Cardiac muscle cell (in vitro differentiated cells and primary cell): ENCODE results near the gene FBXL19. TPM values are rescaled to one million over a fixed set of nuclear protein-coding genes. Genes with fewer than 3 reads are reported as not detected.

Experiments
- DNase-seq, 2 donors: peaks; one replicate each; pipeline versions ENCODE4 v3.0.0 to v3.0.0-alpha.2; 2010 to 2017; ENCODE audit warnings: low read depth in 1 of 2, low spot score in 1 of 2
- H3K27ac ChIP-seq: fragments of 200-600 bp; sonication (generic); 2 replicates; pipeline ENCODE4 v1.5.1; 2016
- H3K27me3 ChIP-seq: fragments of 200-600 bp; sonication (generic); 2 replicates; pipeline ENCODE4 v1.6.0; 2016; ENCODE audit warnings: control low read depth
- H3K36me3 ChIP-seq: fragments of 200-600 bp; sonication (generic); 2 replicates; pipeline ENCODE4 v1.5.1; 2016; ENCODE audit warnings: control low read depth
- H3K4me1 ChIP-seq: fragments of 200-600 bp; sonication (generic); 2 replicates; pipeline ENCODE4 v1.8.1; 2017; ENCODE audit warnings: low read depth, mild to moderate bottlenecking, mixed run types
- H3K4me3 ChIP-seq: fragments of 200-600 bp; sonication (generic); 2 replicates; pipeline ENCODE4 v1.5.1; 2016; ENCODE audit warnings: mild to moderate bottlenecking
- H3K9me3 ChIP-seq: fragments of 200-600 bp; sonication (generic); 2 replicates; pipeline ENCODE4 v1.5.1; 2017; ENCODE audit warnings: low read depth, mild to moderate bottlenecking, control low read depth
- polyA plus RNA-seq: library from polyadenylated mRNA; unstranded; fragments of >200 nt; fragmentation: Nextera tagmentation; extraction: Ambion mirVana; gene quantifications from 2 replicates; pipeline ENCODE4 v1.2.1, GENCODE V29; 2016
- total RNA-seq: library from RNA; depleted of rRNA; stranded (reverse); fragments of >200 nt; gene quantifications from 2 replicates; pipeline ENCODE4 v1.2.3, GENCODE V29; 2016
- TF ChIP-seq, protein P1 (sequence below): IDR thresholded peaks from 2 replicates; pipeline ENCODE4 v1.5.1; 2012; ENCODE audit warnings: low read depth, mild to moderate bottlenecking, low read length

Gene FBXL19
- total and polyA plus RNA-seq, 2 experiments from 2014 or later: 4.0 to 60.0 TPM

DNA sequence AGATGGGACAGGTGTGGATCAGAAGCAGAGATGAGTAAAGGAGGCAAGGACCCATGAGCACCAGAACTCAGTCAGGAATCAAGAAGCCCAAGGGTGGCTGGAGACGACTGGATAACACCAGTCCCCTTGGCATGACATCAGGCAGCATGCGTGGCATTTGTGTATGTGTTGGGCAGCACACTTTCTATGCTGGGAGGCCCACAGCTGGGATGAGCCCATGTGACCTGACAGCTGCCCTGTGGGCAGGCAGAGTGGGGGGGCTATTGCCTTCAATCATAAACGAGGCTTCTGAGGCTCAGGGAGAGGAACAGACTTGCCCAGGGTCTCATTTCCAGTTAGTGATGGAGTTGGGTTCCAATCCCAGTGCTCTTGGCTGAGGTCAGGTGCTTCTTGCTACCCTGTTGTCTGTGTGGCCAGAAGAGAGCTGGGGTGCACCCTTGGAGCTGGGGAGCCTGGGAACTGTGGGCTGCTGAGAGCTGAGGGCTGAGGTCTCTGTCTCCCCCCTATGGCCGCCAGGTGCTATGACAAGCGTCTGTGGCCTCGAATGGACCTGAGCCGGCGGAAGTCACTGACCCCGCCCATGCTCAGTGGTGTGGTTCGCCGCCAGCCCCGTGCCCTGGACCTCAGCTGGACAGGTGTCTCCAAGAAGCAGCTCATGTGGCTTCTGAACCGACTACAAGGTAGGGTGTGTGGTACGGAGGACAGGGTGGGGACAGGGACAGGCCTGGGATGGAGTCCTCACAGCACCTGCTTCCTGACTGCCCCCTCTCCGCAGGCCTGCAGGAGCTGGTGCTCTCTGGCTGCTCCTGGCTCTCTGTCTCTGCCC lies 18.4 kb downstream of the FBXL19 start:
- Histone ChIP-seq H3K4me3 (no peak overlapping the region), H3K9me3 (no peaks in the 10 kb centered on the region), H3K27me3 (no peaks in the 10 kb centered on the region), H3K4me1 (no peaks in the 10 kb centered on the region), H3K36me3 (peaks cover 19% of the 10 kb centered on the region), H3K27ac (peak overlapping the region; percentile 12)
- DNase-seq: peak; percentile 71 to 77
- TF ChIP-seq, protein P1, sequence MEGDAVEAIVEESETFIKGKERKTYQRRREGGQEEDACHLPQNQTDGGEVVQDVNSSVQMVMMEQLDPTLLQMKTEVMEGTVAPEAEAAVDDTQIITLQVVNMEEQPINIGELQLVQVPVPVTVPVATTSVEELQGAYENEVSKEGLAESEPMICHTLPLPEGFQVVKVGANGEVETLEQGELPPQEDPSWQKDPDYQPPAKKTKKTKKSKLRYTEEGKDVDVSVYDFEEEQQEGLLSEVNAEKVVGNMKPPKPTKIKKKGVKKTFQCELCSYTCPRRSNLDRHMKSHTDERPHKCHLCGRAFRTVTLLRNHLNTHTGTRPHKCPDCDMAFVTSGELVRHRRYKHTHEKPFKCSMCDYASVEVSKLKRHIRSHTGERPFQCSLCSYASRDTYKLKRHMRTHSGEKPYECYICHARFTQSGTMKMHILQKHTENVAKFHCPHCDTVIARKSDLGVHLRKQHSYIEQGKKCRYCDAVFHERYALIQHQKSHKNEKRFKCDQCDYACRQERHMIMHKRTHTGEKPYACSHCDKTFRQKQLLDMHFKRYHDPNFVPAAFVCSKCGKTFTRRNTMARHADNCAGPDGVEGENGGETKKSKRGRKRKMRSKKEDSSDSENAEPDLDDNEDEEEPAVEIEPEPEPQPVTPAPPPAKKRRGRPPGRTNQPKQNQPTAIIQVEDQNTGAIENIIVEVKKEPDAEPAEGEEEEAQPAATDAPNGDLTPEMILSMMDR: peak; percentile 95

DNA sequence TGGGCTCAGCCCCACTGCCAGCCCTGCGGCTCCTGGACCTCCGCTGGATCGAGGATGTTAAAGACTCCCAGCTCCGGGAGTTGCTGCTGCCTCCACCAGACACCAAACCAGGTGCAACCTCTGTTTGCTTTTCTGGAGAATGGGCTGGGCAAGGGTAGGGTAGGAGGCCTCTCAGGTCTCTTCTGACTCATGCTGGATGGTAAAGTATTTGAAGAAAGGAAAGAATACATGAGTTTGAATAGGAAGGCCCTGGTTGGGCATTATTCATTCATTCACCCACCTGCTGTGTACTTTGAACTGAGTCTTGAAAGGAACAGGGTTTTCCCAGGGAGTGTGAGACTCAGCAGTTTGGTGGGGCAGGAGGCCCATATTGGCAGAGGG lies 19.0 kb downstream of the FBXL19 start:
- no peaks in the 10 kb centered on the region for H3K9me3 ChIP-seq
- H3K4me3 ChIP-seq: no peak overlapping the region
- peaks cover 19% of the 10 kb centered on the region for H3K36me3 ChIP-seq
- TF ChIP-seq, protein P1: no peak
- H3K4me1 ChIP-seq: no peaks in the 10 kb centered on the region
- no peak overlapping the region for H3K27ac ChIP-seq
- no peaks in the 10 kb centered on the region for H3K27me3 ChIP-seq
- DNase-seq: no peak

DNA sequence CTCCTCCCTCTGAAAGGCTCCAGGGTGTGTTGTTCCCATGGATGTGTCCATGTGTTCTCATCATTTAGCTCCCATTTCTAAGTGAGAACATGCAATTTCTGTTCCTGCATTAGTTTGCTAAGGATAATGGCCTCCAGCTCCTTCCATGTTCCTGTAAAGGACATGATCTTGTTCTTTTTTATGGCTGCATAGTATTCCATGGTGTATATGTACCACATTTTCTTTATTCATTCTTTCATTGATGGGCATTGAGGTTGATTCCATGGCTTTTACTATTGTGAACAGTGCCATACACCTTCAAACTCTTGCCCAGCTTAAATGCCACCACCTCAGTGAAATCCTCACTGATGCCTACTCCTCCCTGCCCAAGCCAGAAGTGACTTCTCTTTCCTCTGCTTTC lies 21.0 kb downstream of the FBXL19 start:
- H3K4me1 ChIP-seq: no peaks in the 10 kb centered on the region
- DNase-seq: no peak
- no peaks in the 10 kb centered on the region for H3K27me3 ChIP-seq
- TF ChIP-seq, protein P1: no peak
- H3K9me3 ChIP-seq: no peaks in the 10 kb centered on the region
- H3K4me3 ChIP-seq: no peak overlapping the region
- H3K36me3 ChIP-seq: peaks cover 19% of the 10 kb centered on the region
- no peak overlapping the region for H3K27ac ChIP-seq

DNA sequence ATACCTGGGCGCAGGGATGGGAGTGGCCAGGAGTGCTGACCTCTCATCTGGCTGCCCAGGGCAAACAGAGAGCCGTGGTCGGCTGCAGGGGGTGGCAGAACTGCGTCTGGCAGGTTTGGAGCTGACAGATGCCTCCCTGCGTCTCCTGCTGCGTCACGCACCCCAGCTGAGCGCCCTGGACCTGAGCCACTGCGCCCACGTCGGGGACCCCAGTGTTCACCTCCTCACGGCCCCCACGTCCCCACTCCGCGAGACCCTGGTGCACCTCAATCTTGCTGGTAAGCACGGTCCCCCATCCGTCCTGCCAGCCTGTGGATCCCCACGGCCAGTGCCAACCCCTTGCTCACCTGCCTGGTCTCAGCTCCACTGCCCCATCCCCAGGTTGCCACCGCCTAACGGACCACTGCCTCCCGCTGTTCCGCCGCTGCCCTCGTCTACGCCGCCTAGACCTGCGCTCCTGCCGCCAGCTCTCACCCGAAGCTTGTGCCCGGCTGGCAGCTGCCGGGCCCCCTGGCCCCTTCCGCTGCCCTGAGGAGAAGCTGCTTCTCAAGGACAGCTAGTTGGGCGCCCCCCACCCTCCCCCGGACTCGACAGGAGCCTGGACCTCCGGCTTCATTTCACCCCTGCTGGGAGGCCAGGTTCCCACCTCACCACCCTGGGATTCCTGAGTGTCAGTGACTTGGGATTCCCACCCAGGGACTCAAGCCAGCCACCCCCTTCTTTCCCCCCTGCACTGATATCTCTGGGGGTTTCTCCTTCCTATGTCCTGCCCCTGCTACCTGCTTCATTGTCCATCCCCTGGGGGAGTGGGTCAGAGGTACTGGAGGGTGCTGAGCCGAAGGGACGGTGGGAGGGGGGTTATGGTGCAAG lies 23.5 kb downstream of the FBXL19 start:
- DNase-seq: no peak
- H3K36me3 ChIP-seq: peaks cover 12% of the 10 kb centered on the region
- no peaks in the 10 kb centered on the region for H3K9me3 ChIP-seq
- H3K4me3 ChIP-seq: no peak overlapping the region
- H3K27me3 ChIP-seq: no peaks in the 10 kb centered on the region
- peaks cover 4% of the 10 kb centered on the region for H3K4me1 ChIP-seq
- TF ChIP-seq, protein P1: no peak
- H3K27ac ChIP-seq: peak overlapping the region; percentile 95

DNA sequence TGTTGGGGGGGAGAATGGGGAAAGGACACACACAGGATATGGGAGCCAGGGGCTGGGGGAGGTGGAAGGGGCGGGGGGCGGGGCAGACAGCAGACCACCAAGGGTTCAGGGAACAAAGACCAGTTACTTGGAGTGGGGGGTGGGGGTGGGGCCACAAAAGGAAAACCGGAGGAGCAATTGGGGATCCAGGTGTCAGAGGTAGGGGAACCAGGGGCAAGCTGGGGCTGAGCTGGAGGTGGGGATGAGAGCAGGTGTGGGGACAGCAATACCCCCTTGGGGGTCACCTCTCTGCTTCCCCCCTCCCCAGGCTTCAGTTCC lies 24.1 kb downstream of the FBXL19 start:
- Histone ChIP-seq H3K9me3 (no peaks in the 10 kb centered on the region), H3K4me1 (peaks cover 4% of the 10 kb centered on the region), H3K27me3 (no peaks in the 10 kb centered on the region), H3K4me3 (peak overlapping the region; percentile 29), H3K27ac (peak overlapping the region; percentile 95), H3K36me3 (peaks cover 12% of the 10 kb centered on the region)
- no peak for DNase-seq
- TF ChIP-seq, protein P1: no peak
